HCT116 (cell line): ENCODE data around the gene LGALS3. TPM values are rescaled to one million over a fixed set of nuclear protein-coding genes. Genes with fewer than 3 reads are reported as not detected.
A peak's percentile ranks its signal among the peaks of the same experiment; 100 is the strongest.

Source experiments
- ATAC-seq: fragments of 200-7000 bp; cut with Tn5 transposase; 2 replicates; pipeline ENCODE4 v1.9.1; 2020; ENCODE audit warnings: mild to moderate bottlenecking, moderate library complexity
- BruUV-seq: library from RNA; stranded (reverse); fragments of 400-500 nt; replicated peaks from 2 replicates; lab custom pipeline; 2021; lab: Mats Ljungman, UMichigan
- CTCF ChIA-PET: fragments of 300-600 bp; sonication (Branson Sonifier 250); formaldehyde crosslinking; loops from one replicate; lab custom pipeline; 2021; ENCODE audit warnings: antibody characterized with exemption; lab: Charles Lee
- POLR2A ChIA-PET: fragments of 300-600, 350-600 bp; sonication (Branson Sonifier 250); formaldehyde crosslinking; loops from one replicate; lab custom pipeline; 2021; ENCODE audit warnings: antibody characterized with exemption; lab: Charles Lee
- RAD21 ChIA-PET, 2 experiments: fragments of 300-600 bp; sonication (Branson Sonifier 250); formaldehyde crosslinking; loops; one replicate each; lab custom pipeline; 2023; ENCODE audit warnings: low total read pairs in 2 of 2; ENCODE audit not compliant: uncharacterized antibody in 2 of 2, unreplicated experiment in 2 of 2, low non-redundant PET in 1 of 2; lab: Charles Lee
- DNase-seq: peaks from one replicate; pipeline ENCODE4 v3.0.0-alpha.2; 2010; ENCODE audit warnings: low read depth, low spot score
- H2AFZ ChIP-seq: fragments of 200-600 bp; shearing (Covaris generic), sonication (generic); 2 replicates; pipeline ENCODE4 v1.6.1; 2017; ENCODE audit warnings: low read depth, mixed run types, mixed read lengths, antibody characterized with exemption, low read length; ENCODE audit not compliant: poor library complexity, severe bottlenecking
- H3K27ac ChIP-seq: 2 replicates; pipeline ENCODE4 v1.5.1; 2012; ENCODE audit warnings: low read depth, low read length
- H3K27me3 ChIP-seq: fragments of 200-600 bp; sonication (generic); 2 replicates; pipeline ENCODE4 v1.6.1; 2016; ENCODE audit warnings: mixed run types, low read length, mixed read lengths; ENCODE audit not compliant: insufficient read depth
- H3K36me3 ChIP-seq, 2 experiments: fragments of 200-500 bp in 1 of 2; fragments of 200-600 bp in 1 of 2; sonication (Bioruptor generic) in 1 of 2; sonication (generic) in 1 of 2; 2 replicates each; pipeline versions ENCODE4 v1.5.1 to v1.6.1; 2014 to 2016; ENCODE audit warnings: low read length in 2 of 2, inconsistent platforms in 1 of 2, mixed read lengths in 1 of 2, mixed run types in 1 of 2; ENCODE audit not compliant: insufficient read depth in 2 of 2, control insufficient read depth in 1 of 2
- H3K4me1 ChIP-seq, 2 experiments: fragments of 200-600 bp in 1 of 2; sonication (generic) in 1 of 2; 2 replicates each; pipeline versions ENCODE4 v1.5.1 to v1.6.1; 2012 to 2017; ENCODE audit warnings: low read length in 2 of 2, inconsistent platforms in 1 of 2, mild to moderate bottlenecking in 1 of 2, mixed read lengths in 1 of 2, mixed run types in 1 of 2, moderate library complexity in 1 of 2; ENCODE audit not compliant: insufficient read depth in 2 of 2, control insufficient read depth in 1 of 2
- H3K4me2 ChIP-seq: fragments of 200-600 bp; sonication (generic); 2 replicates; pipeline ENCODE4 v1.6.1; 2017; ENCODE audit warnings: mixed run types, low read length, mixed read lengths
- H3K4me3 ChIP-seq, 2 experiments: fragments of 200-600 bp in 1 of 2; sonication (generic) in 1 of 2; replicated peaks in 1 of 2; 2 replicates each; pipeline ENCODE4 v1.5.1; 2011 to 2016; ENCODE audit warnings: low read length in 2 of 2, control low read depth in 1 of 2, low read depth in 1 of 2, mild to moderate bottlenecking in 1 of 2, mixed read lengths in 1 of 2, mixed run types in 1 of 2
- H3K79me2 ChIP-seq: fragments of 200-600 bp; sonication (generic); 2 replicates; pipeline ENCODE4 v1.6.1; 2017; ENCODE audit warnings: mild to moderate bottlenecking, mixed run types, low read length, moderate library complexity, mixed read lengths; ENCODE audit not compliant: insufficient read depth
- H3K9ac ChIP-seq: fragments of 200-600 bp; sonication (generic); 2 replicates; pipeline ENCODE4 v1.6.1; 2016; ENCODE audit warnings: low read length, mixed read lengths
- H3K9me2 ChIP-seq: fragments of 200-600 bp; sonication (generic), shearing (Covaris generic); 2 replicates; pipeline ENCODE4 v1.6.1; 2017; ENCODE audit warnings: mixed run types, mild to moderate bottlenecking, moderate library complexity; ENCODE audit not compliant: insufficient read depth
- H3K9me3 ChIP-seq, 2 experiments: fragments of 200-500 bp in 1 of 2; fragments of 200-600 bp in 1 of 2; sonication (Bioruptor generic) in 1 of 2; sonication (generic) in 1 of 2; 2 replicates each; pipeline ENCODE4 v1.6.1; 2014 to 2017; ENCODE audit warnings: low read length in 2 of 2, mixed read lengths in 2 of 2, inconsistent platforms in 1 of 2, low read depth in 1 of 2, mild to moderate bottlenecking in 1 of 2, mixed run types in 1 of 2, moderate library complexity in 1 of 2; ENCODE audit not compliant: control insufficient read depth in 1 of 2, insufficient read depth in 1 of 2
- H4K20me1 ChIP-seq: fragments of 200-600 bp; sonication (generic), shearing (Covaris generic); 2 replicates; pipeline ENCODE4 v1.6.1; 2017; ENCODE audit warnings: mixed run types, mild to moderate bottlenecking, moderate library complexity; ENCODE audit not compliant: insufficient read depth
- EZH2phosphoT487 ChIP-seq: fragments of 200-600 bp; IDR thresholded peaks from 2 replicates; pipeline ENCODE4 v1.6.1; 2018; ENCODE audit warnings: antibody characterized with exemption, borderline replicate concordance
- FOSL1 ChIP-seq: IDR thresholded peaks from 2 replicates; pipeline ENCODE4 v1.6.1; 2012; ENCODE audit warnings: low read depth
- REST ChIP-seq: IDR thresholded peaks from 2 replicates; pipeline ENCODE4 v1.6.1; 2012; ENCODE audit warnings: low read depth
- SP1 ChIP-seq: IDR thresholded peaks from 2 replicates; pipeline ENCODE4 v1.6.1; 2012; ENCODE audit warnings: low read depth
- intact Hi-C: fragments of 100-400 bp; cut with micrococcal nuclease; formaldehyde crosslinking; loops from 2 replicates; pipeline ENCODE4 v1.10.0; 2022
- total RNA-seq: library from RNA; stranded (reverse); gene quantifications from one replicate; pipeline ENCODE4 v1.2.1, GENCODE V29; 2021; ENCODE audit not compliant: unreplicated experiment

Gene LGALS3
- total RNA-seq, 1 experiment from 2014 or later = 86.1 TPM

- peaks cover 63 to 78% of the 10 kb centered on the region in 2 experiments for H3K4me1 ChIP-seq
- no peak overlapping the region for H3K4me2 ChIP-seq
- BruUV-seq = no TSS peak
- CTCF ChIA-PET = no interaction called here
- RAD21 ChIA-PET = no interaction called here
- H3K79me2 ChIP-seq = no peaks in the 10 kb centered on the region
- H3K9me3 ChIP-seq = peaks cover 3 to 12% of the 10 kb centered on the region in 2 experiments; a peak in 1 of 4 replicates
- H3K9ac ChIP-seq = no peak overlapping the region
- intact Hi-C loops = no loop called here
- no peak for ATAC-seq
- H2AFZ ChIP-seq = peak overlapping the region; percentile 14
- DNase-seq = no peak
- TF ChIP-seq EZH2phosphoT487 (no peak), REST (no peak), FOSL1 (no peak), SP1 (no peak)
- no peak overlapping the region for H3K27ac ChIP-seq
- POLR2A ChIA-PET = no interaction called here
- no peaks in the 10 kb centered on the region for H4K20me1 ChIP-seq
- H3K27me3 ChIP-seq = no peaks in the 10 kb centered on the region
- peaks cover 0 to 4% of the 10 kb centered on the region in 2 experiments; a peak in 1 of 4 replicates for H3K36me3 ChIP-seq
- H3K9me2 ChIP-seq = no peaks in the 10 kb centered on the region
- H3K4me3 ChIP-seq = no peak overlapping the region
These were observed 23.1 kb upstream of the LGALS3 start for GRCh38 chr14:55105991-55106390.
